HL-60/S4 treated with retinoic acid at 250 ng/mL for 4 days and 3 days (cell line): ENCODE data around the gene GOLGA8A.
"Not testable (repeated sequence)": the region's sequence is repeated elsewhere in the genome, so short reads cannot be mapped to it uniquely, and the experiment has no call there.

ENCODE experiments used
- in situ Hi-C: fragments of 300-500 bp; cut with MboI; formaldehyde crosslinking; loops from 2 replicates; pipeline ENCODE4 v1.7.0; 2022; ENCODE audit warnings: low sequenced_read_pairs

GOLGA8A gene

GRCh38 chr15:34437687-34438086, at the start of gene GOLGA8A:
Gene GOLGA8A (minus strand): TSS chr15:34437808. CDS start chr15:34389691, 48,117 bp downstream.
- in situ Hi-C loops: loop anchor here (10.0 kb wide), 1 partner anchor 73 kb away; the partner anchor contains the start of gene LPCAT4

- in situ Hi-C loops: no loop called here
These were observed 46.0 kb upstream of the GOLGA8A start for GRCh38 chr15:34483644-34484043.

- in situ Hi-C loops: no loop called here
These were observed 43.8 kb upstream of the GOLGA8A start for GRCh38 chr15:34481370-34481769.

GRCh38 chr15:34473840-34474239, 36.2 kb upstream of the GOLGA8A start:
- in situ Hi-C loops: no loop called here

- in situ Hi-C loops: no loop called here
These were observed 35.3 kb upstream of the GOLGA8A start for GRCh38 chr15:34472947-34473346.

GRCh38 chr15:34470892-34471291, 33.3 kb upstream of the GOLGA8A start:
- in situ Hi-C loops: no loop called here

GRCh38 chr15:34470091-34470490, 32.5 kb upstream of the GOLGA8A start:
- in situ Hi-C loops: no loop called here

GRCh38 chr15:34461730-34462129, 24.1 kb upstream of the GOLGA8A start:
- in situ Hi-C loops: no loop called here

- in situ Hi-C loops: no loop called here
These were observed 22.8 kb upstream of the GOLGA8A start for GRCh38 chr15:34460451-34460850.

- in situ Hi-C loops: no loop called here
These were observed 19.1 kb upstream of the GOLGA8A start for GRCh38 chr15:34456658-34457057.

GRCh38 chr15:34442891-34443290, 5.3 kb upstream of the GOLGA8A start:
- in situ Hi-C loops: no loop called here

GRCh38 chr15:34439878-34440277, 2.3 kb upstream of the GOLGA8A start:
- in situ Hi-C loops: loop anchor here (10.0 kb wide), 1 partner anchor 75 kb away; the partner anchor contains the start of gene LPCAT4

- in situ Hi-C loops: loop anchor here (10.0 kb wide), 1 partner anchor 72 kb away; the partner anchor contains the start of gene LPCAT4
These were observed 609 bp downstream of the GOLGA8A start for GRCh38 chr15:34436956-34437442.

GRCh38 chr15:34436126-34436955, 1.3 kb downstream of the GOLGA8A start:
- in situ Hi-C loops: loop anchor here (10.0 kb wide), 1 partner anchor 72 kb away; the partner anchor contains the start of gene LPCAT4

- in situ Hi-C loops: loop anchor here (10.0 kb wide), 1 partner anchor 71 kb away; the partner anchor contains the start of gene LPCAT4
These were observed 1.9 kb downstream of the GOLGA8A start for GRCh38 chr15:34435658-34436057.

GRCh38 chr15:34434627-34435305, 2.8 kb downstream of the GOLGA8A start:
- in situ Hi-C loops: loop anchor here (10.0 kb wide), 1 partner anchor 70 kb away; the partner anchor contains the start of gene LPCAT4

GRCh38 chr15:34433956-34434626, 3.5 kb downstream of the GOLGA8A start:
- in situ Hi-C loops: loop anchor here (10.0 kb wide), 1 partner anchor 69 kb away; the partner anchor contains the start of gene LPCAT4

- in situ Hi-C loops: loop anchor here (10.0 kb wide), 1 partner anchor 66 kb away; the partner anchor contains the start of gene LPCAT4
These were observed 7.0 kb downstream of the GOLGA8A start for GRCh38 chr15:34430642-34431041.

GRCh38 chr15:34423425-34424090, 14.1 kb downstream of the GOLGA8A start:
- in situ Hi-C loops: not testable (repeated sequence)

- in situ Hi-C loops: not testable (repeated sequence)
These were observed 16.7 kb downstream of the GOLGA8A start for GRCh38 chr15:34420953-34421352.
